GM12864 (cell line): Measurements from ENCODE around the gene MYL1.

Experiments
- DNase-seq: peaks from one replicate; pipeline ENCODE4 v3.0.0-alpha.2; 2011; ENCODE audit warnings: low read depth
- H3K4me3 ChIP-seq: 2 replicates; pipeline ENCODE4 v1.5.1; 2011; ENCODE audit warnings: mild to moderate bottlenecking, low read depth, low read length, control low read depth
- CTCF ChIP-seq: IDR thresholded peaks from 2 replicates; pipeline ENCODE4 v1.5.1; 2011; ENCODE audit warnings: low read depth, mild to moderate bottlenecking, moderate library complexity, low read length, control low read depth, inconsistent platforms; ENCODE audit errors: missing control alignments

Gene MYL1

GRCh38 chr2:210269148-210269547, 45.8 kb downstream of the MYL1 start:
- no peak for DNase-seq
- no peak for TF ChIP-seq CTCF
- no peak overlapping the region for H3K4me3 ChIP-seq

GRCh38 chr2:210268281-210268680, 46.7 kb downstream of the MYL1 start:
- H3K4me3 ChIP-seq: no peak overlapping the region
- no peak for DNase-seq
- TF ChIP-seq CTCF: no peak

GRCh38 chr2:210267698-210268097, 47.3 kb downstream of the MYL1 start:
- DNase-seq: no peak
- TF ChIP-seq CTCF: no peak
- no peak overlapping the region for H3K4me3 ChIP-seq

- no peak for DNase-seq
- TF ChIP-seq CTCF: no peak
- no peak overlapping the region for H3K4me3 ChIP-seq
Measured at GRCh38 chr2:210264282-210264681, 50.7 kb downstream of the MYL1 start.

GRCh38 chr2:210263841-210264240, 51.1 kb downstream of the MYL1 start:
- no peak for DNase-seq
- TF ChIP-seq CTCF: no peak
- no peak overlapping the region for H3K4me3 ChIP-seq

GRCh38 chr2:210262036-210262435, 52.9 kb downstream of the MYL1 start:
- DNase-seq: no peak
- no peak for TF ChIP-seq CTCF
- no peak overlapping the region for H3K4me3 ChIP-seq

- no peak overlapping the region for H3K4me3 ChIP-seq
- TF ChIP-seq CTCF: no peak
- no peak for DNase-seq
Measured at GRCh38 chr2:210259687-210260086, 55.3 kb downstream of the MYL1 start.
